GM12892 (cell line): Measurements from ENCODE around the gene PSAT1.

Source experiments
- POLR2A ChIP-seq: IDR thresholded peaks from 2 replicates; pipeline ENCODE4 v1.6.1; 2011; ENCODE audit warnings: low read depth, low read length, control low read depth
- POLR2AphosphoS5 ChIP-seq: IDR thresholded peaks from 2 replicates; pipeline ENCODE4 v1.6.1; 2011; ENCODE audit warnings: low read depth, low read length, control low read depth

- TF ChIP-seq POLR2A: no peak; the same call in 1 of the 2 replicates
- TF ChIP-seq POLR2AphosphoS5: 0 out of 2 replicates have a peak, but pooled peaks have one; percentile 10
These were observed 578 bp upstream of the PSAT1 start for GRCh38 chr9:78296201-78296892.
